HG03432 (cell line): ENCODE data around the gene GCK.

Experiments
- ATAC-seq: cut with Tn5 transposase; IDR thresholded peaks from one replicate; pipeline ENCODE4 v1.9.1; 2021; ENCODE audit warnings: mild to moderate bottlenecking, moderate library complexity; ENCODE audit not compliant: unreplicated experiment

The GCK gene

DNA sequence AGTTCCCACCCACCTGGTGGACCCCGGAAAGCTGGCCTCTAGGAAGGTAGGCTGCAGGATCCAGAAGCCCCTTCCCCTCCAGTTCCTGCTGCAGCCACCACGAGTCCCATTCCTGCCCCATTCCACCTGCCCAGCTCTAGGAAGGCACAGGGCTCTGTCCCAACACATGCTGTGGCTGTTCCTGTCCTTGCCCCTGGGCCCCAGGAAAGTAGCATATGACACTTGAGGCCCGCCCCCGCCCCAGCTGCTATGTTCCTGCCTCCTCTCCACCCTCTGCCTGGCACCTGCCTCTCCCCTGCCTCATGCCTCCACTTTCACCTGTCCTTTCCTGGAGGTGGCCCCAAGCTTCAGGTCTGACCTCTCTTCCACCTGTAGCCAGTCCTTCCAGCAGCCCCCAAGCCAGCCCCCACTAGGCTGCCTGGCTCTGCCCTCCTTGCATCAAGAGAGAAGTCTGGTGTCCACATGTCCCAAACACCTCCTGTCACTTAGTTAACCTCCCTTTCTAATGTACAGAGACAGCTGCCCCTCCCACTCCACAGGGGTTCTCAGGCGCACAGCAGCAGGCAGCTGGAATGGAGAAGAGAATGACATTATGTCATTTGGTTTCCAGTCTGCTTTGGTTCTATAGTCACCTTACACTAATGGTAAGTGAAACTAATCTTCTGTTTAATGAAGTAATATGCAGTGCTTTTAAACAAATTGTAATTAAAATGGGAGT lies 34.3 kb upstream of the GCK start:
- no peak for ATAC-seq

DNA sequence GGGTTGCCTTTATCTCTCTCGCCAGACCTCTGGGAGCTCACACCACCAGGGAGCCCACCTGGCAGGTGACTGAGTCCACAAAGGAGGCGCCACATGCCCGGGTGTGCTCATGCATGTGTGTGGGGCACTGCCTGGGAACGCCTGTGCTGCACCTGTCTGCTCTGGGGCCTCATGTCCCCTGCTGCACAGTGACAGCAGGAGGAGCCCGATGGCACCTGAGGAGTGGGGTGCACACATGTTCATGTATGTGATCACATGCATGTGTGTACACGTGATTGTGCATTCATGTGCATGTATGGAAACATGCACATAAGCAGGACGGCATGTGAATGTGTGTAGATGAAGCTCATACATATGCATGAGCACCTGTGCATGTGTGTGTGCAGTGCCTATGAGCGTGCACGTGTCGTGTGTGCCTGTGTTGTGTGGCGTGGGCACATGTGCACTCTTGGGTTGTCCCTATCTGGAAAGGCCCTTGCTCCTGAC lies 33.6 kb upstream of the GCK start:
- ATAC-seq: no peak

DNA sequence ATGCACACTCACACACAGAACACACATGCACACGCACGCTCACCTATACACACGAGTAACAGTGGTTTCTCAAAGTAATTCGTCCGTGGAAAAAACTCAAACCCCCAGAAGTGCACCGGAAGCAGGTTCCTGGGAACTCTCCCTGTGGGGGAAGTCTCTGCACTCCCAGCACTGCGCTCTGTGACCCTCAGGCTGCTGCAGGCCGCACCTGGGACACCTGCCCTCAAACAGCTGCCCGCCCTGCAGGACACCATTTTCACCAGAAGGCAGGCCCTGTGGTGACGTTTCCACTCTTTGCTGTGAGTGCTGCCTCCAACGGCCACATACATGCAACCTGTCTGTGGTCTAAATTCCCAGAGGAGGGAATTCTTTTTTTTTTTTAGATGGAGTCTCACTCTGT lies 32.8 kb upstream of the GCK start:
- ATAC-seq: no peak

DNA sequence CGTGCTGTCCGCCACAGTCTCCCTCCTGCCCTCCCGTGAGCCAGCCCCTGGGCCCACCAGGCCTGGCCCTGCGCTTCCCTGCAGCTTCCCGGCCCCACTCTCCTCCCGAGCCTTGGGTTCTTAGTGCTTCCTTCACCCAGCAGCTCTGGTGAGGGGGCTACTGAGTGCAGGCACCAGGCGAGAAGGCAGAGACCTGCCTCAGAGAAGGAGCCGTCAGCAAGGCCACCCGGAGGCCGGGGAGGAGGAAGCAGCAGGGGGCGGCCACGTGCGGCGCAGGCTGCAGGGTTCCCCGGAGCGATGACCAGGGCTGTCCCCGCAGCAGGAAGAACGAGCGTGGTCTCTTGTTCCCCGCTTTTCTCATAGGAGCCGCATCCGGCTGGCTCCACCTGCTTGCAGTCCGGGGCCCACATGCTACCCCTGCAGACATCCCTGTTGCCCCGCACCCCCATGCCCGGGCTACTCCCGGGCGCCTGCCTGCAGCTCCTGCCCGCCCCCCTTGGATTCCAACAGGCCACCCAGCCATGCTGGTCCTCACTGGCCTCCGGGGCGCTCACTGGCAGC lies 32.1 kb upstream of the GCK start:
- no peak for ATAC-seq

DNA sequence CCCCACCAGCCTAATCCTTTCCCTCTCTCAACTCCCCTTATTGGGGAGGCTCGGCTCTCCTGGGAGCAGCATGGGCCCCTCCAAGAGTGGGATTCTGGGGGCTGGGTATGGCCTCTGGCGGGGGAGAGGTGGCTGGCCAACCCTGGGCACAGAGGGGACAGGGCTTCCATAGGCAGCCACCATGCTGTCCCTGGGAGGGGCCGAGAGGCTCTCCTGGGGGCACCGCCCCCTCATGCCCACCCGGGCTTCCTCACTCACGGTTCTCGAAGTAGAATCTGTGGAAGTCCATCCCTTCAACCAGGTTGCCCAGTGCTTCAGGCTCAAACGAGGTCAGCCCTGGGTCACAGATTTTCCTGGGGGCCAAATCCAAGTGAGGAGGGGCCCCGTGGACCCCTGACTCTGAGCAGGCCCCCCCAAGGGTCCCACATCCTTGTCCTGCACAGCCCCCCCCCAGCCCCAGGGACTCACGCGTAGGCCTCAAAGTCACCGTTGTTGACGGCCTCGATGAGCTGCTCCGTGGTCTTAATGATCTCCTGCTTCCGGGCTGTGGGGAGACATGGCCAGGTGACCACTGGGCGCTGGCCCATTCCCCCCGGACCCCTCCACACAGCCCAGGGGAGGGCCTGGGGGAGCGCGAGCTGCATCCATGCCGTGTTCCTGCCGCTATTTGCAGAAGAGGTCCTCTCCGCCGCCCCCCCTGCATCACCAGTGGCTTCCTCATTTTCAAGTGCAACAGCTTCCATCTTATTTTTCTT lies 31.3 kb upstream of the GCK start:
- no peak for ATAC-seq

DNA sequence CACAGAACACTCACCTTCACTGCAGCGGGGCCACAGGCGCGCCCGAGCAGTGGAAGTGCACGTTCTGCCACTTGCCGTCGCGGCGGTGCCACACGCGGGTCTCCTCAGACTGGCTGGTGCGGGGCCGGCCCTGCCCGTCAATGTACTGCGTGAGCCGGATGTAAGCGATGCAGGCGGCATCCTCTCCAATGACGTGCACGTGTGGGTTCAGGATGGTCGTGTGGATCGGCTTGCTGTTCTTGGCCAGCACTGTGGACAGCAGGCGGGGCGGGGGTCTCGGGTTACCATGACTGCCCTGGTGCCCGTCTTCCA lies 30.8 kb upstream of the GCK start:
- no peak for ATAC-seq

DNA sequence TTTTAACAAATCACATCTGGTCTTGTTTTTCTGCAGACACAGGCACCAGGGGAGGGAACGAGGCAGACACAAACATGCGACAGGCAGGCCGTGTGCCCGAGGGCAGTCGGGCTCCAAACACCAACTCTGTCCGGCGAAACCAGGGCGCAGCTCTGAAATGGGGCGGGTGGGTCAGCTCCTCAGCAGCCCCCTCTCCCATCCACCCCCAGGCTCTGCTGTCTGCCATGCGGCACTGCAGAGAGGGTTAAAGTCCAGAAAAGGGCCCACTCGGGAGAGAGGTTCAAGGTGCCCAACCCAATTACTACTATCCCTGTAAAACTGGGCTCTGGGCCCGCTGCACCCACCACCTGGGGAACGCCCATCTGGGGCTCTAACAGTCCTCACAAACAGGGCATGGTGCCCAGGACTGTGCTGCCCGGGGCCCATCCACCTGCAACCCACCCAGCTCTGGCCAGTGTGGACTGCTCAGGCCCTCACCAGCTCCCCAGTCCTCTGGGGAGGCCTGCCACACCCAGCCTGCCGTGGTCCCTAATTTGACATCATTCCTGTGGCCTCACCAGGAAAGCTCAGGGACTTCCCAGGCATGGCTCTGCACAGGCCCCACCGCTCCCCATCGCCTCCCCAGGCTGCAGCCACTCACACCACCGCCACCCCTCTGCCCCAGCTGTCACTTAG lies 30.3 kb upstream of the GCK start:
- ATAC-seq: no peak

DNA sequence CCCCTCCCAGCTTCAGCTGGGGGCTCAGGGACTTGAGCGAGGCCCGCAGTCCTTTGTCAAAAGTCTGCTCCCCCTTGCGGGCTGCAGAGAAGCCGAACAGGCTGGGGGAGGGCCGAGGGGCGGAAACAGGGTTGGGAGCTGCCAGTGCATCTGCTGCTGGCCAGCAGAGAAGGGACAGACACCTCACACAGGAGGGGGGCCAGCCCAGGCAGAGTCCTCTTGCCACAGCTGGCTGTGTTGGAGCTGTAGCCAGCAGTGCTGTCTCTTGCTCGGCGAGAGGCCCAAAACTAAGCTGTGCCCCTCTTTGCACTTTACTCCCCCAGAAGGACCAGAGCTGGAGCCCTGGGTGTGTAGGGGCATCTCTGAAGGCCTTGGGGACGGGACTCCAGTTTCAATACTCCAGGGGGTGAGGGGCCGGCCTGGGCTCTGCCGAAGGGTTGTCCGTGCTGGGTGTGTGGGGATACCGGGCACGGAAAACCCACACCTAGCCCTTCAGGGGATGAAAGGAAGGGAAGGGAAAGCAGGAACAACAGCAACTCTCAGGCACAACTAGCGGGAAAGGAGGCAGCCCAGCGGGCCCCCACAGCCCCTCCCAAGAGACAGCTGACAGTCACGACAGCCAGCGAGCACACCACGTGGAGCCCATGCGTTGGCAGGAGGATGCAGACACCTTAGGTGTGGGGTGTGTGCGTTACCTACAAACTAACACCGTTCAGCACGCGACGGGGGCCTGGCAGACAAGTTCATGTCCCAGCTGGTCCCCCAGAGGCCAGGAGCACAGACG lies 29.4 kb upstream of the GCK start:
- no peak for ATAC-seq

DNA sequence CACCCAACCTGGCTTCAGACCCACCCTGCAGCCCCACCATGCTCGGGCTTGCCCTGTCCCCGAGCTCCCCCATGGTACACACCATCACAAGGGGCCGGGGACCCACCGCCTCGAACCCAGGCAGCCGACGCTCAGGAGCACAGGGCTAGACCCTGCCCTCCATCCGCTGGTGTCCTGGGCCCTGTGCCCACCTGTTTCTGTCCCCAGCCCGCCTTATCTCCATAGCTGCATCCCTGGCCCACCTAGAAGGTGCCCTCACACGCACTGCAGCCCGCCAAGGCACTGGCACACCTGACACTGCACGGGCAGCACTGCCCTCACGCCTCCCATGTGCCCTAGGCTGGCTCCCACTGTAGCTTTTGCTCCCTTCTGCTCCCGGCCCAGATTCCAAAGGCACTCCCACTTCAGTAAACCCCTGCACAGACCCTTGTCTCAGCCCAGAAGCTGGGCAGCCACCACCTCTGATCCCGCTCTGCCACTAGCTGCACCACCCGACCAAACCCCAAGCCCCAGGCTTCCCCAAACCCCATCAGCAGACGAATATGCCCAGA lies 28.7 kb upstream of the GCK start:
- ATAC-seq: no peak

DNA sequence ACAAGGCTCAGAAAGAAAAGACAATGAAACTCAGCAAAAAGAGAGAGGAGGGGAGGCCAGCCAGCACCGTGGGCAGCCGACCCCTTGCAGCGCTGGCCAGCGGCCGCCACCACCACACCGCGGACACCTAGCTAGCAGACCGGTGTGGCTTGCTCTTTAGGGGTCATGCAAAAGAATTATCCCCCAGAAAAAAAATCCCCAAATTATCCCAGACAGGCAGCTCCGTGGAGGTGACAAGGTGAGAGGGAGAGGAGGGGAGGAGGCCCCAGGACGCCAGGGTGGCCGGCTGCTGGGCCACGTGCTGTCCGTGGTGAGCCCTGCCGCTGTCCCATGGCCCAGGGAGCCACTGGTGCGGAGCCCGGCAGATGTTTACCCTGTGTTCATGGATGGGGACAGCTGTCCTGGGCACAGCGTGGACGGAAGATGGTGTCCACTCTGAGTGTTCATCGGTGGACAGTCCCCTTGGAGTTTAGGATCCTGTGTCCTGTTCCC lies 28.0 kb upstream of the GCK start:
- ATAC-seq: no peak

DNA sequence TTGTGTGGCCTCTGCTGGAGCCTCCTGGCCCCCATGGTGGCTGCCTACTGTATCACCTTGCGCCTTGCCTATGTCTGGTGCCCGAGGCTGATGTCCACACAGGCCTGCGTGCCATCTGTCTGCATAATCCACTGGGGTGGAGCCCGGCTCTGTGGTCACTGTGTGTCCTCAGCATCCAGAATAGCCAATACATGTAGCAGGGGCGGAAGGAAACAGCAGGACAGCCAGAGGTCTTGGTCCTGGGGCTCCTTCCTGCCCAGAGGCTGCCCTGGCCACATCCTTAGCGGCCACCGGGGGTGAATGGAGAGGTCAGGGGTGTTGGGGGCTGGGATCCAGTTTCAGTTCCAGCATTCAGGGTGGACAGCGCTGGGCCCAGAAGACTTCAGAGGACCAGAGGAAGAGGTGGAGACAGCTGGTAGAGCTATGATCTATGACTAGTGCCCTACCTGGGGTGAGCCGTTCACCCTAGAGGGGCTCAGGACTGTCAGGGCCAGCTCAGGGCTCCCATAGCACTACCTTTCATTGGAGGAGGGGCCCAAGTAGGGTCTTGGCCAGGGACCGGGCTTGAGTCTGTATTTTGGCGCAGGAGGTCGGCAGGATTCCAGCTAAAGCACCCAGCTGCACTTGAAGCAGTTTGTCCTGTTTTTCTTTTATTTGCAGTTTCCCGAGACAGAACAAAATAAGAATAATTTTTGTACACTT lies 27.4 kb upstream of the GCK start:
- no peak for ATAC-seq

DNA sequence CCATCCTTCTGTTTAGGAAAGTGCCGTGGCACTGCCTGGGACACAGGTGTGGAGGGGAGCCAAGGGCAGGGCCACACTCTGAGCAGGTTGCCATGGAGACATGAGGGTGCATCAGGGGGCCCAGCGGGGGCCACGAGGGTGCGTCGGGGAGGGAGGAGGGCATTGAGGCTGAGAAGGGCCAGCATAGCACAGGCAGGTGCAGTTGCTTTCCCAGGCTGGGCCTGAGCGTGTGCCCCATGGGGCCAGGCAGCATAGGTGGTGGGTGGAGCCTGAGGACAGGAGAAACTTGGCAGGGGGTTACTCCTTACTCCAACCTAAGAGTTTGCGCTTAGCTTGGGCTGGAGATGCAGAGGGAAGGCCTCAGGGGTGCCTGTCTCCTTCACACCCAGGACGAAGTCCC lies 26.8 kb upstream of the GCK start:
- ATAC-seq: no peak

DNA sequence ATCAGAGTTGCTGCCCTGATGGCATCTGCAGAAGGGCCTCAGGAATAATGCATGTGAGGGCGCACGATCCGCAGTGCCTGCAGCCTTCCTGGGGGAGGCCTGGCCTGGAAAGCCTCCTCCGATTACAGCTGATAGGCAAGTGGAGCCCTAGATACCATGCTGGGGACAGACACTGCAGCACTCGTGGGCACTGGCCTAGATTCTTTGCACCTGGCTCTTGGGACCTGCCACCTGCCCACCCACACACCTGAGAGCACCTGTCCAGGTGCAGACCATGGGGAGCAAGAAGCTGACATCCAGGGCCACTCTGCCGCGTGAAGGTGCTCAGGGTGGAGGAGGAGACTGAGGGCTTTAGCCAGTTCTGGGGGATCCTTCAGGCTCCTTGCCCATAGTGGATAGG lies 26.3 kb upstream of the GCK start:
- no peak for ATAC-seq

DNA sequence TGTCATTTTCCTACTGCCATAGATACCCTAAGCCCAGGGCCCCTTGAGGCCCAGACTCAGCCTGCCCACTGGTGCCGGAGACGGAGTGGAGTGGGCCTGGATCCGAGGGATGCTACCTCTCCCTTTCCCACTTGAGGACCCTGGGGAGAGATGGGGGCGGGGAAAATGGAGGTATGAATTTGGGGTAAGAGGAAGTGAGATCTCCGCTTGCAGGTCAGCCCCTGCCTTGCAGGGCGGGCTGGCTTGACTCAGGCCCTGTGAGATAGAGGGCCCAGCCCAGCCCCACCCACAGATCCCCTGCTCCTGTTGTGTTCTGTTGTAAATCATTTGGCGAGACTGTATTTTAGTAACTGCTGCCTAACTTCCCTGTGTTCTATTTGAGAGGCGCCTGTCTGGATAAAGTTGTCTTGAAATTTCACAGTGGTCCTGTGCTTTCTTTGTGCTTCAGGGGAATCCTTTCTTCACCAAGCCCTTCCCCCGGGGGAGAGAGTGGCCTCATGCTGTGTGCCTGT lies 24.7 kb upstream of the GCK start:
- no peak for ATAC-seq

DNA sequence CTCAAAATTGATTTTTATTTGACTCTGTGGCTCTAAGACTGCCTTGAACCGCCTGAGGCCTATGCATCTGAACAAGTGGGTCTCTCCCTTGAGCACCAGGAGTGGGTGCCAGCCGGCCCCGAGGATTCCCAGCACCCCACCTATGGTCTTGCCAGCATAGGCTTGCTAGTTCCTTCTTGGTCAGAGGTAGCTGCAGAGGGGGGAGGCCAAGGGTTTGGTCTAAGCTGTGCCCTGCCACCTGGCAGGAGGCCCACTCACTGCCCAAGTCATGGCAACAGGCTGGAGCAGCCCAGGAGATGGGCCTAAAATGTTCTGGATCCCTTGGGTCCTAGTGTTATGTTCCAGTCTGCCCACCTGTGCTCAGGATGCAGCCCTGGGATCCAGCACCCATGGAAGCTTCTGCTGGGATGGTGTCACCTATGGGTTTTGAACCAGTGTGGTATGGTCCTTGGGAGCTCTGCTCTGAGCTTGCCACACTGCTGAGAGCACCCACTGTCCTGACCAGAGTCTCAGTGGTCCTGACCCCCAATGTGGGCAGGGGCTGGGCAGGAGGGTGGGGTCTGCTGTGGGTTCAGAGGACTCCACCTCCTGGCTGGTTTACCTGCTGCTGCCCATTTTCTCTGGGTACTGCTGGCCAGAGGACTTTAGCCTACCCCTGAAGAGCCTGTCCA lies 24.1 kb upstream of the GCK start:
- ATAC-seq: no peak

DNA sequence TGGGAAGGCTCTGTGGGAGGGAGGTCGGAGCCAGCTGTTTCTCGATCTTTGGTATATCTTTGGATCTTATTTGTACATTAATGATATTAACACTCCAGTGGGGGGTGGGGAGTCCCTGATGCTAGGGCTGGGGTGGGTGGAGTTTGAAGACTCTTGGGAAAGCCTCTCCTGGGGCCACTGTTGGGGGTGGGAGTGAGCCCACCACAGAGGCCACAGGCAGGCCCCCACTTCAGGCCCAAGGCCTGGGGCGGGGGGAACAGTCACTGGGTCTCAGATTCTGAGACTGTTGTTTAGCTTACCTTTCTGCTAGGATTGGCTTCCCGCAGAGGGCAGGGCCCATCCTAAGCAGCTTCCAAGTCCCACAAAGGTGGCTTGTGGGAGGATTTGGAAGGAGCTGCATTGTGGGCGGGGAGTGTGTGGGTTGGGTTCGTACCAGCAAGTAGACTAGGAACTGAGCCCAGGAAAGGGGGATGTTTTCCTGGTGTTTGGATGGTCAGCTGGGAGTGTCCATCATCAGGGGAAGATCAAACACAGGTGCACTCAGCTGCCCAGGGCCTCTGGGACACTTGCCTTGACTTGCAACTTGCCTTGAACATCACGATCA lies 23.4 kb upstream of the GCK start:
- ATAC-seq: no peak

DNA sequence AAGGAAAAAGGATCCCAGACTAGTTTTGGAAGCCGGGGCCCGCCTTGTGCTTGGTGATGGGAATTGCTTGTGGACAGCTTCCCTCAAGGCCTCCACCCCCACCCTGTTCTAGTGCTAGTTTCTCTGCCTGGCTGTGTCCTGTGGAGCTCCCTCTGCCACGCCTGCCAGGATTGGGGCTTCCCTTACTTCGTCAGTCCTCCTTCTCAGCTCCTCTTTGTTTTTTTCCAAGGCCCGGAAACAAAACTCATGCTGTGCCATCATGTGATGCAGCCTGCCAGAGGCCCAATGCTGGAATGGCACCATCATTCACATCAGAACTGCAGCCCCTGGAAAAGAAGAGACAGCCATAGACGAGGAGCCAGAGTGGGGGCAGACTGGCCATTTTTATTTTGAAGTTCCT lies 22.8 kb upstream of the GCK start:
- ATAC-seq: no peak

DNA sequence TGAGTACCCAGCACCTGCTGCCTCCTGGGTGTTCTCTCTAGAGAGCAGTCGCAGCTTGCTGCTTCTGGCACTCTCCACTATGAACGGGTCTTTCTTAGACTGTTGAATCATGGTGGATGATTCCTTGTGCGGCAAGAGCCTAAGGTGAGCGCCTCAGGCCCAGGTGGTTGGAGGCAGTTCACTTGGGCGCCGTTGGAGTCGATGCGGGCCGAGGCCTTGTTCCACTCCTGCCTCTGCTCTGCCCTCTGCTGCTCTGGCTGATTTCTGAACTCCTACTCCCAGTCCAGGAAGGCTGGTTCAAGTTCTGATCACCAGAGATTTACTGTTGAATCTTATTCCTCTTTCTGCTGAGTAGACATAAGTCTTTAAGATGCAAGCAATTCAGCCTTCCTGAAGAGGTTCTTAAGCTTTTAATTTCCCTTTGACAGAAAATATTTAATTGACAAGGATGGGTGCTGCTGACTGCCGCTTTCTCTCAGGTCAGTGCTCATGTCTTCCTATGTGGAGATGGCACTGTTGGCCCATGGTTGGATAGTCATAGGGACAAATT lies 22.0 kb upstream of the GCK start:
- no peak for ATAC-seq

DNA sequence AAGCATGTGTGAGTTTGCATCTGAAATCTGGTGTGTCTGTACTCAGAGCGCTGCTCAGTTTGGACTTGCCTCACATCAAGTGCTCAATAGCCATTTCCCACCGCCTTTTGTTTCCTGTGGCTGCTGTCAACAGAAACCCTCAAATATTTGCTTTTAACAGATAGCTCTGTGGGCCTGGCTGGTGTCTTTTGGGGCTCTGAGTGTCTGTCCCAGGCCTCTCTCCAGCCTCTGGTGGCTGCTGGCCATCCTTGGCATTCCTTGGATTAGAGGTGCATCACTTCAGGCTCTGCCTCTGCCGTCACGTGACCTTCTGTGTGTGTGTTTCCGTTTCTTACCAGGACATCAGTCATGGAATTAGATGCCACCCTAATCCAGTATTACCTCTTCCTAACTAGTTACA lies 20.9 kb upstream of the GCK start:
- ATAC-seq: no peak
